HG03457 (cell line): ENCODE results near the gene NAA38.
"Not testable (repeated sequence)": the region's sequence is repeated elsewhere in the genome, so short reads cannot be mapped to it uniquely, and the experiment has no call there.

Source experiments
- ATAC-seq: cut with Tn5 transposase; IDR thresholded peaks from one replicate; pipeline ENCODE4 v1.9.1; 2021; ENCODE audit warnings: moderate number of reproducible peaks; ENCODE audit not compliant: unreplicated experiment

NAA38 gene

GRCh38 chr17:7882068-7882467 is 24.7 kb upstream of the NAA38 start:
- ATAC-seq, result no peak

DNA sequence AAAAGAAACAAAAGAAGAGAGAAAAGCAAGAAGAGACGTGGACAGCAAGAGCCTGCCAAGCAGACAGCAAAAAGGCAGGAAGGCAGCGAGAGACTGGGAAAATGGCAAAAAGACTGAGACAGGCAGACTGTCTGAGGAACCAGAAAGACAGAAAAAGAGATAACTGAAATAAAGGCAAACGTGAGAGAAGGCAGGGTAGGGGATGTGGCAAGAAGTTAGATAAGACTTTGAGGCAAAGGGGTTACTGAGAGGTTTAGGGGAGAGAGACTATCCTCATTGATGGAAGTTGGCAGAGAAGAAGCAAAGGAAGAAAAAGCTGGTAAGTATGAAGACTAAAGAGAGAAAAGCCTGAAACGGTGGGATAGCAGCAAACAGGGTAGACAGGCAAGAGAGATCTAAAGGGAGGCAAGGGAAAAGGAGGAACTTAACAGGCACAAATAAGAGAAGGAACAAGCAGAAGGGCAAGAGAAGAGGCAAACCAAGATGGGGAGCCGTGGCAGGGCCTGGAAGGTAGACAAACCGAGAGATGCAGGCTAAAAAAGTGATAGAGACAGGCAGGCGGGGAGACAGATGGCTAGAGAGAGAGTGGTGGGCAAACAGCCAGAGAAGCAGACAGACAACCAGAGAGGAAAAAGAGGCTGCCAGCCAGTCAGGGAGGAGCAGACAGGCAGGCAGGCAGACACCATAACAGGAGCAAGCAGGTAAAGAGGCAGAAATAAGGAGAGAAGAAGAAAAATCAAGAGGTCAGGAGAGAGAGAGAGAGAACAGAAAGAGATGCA is 24.1 kb upstream of the NAA38 start:
- ATAC-seq, result no peak

DNA sequence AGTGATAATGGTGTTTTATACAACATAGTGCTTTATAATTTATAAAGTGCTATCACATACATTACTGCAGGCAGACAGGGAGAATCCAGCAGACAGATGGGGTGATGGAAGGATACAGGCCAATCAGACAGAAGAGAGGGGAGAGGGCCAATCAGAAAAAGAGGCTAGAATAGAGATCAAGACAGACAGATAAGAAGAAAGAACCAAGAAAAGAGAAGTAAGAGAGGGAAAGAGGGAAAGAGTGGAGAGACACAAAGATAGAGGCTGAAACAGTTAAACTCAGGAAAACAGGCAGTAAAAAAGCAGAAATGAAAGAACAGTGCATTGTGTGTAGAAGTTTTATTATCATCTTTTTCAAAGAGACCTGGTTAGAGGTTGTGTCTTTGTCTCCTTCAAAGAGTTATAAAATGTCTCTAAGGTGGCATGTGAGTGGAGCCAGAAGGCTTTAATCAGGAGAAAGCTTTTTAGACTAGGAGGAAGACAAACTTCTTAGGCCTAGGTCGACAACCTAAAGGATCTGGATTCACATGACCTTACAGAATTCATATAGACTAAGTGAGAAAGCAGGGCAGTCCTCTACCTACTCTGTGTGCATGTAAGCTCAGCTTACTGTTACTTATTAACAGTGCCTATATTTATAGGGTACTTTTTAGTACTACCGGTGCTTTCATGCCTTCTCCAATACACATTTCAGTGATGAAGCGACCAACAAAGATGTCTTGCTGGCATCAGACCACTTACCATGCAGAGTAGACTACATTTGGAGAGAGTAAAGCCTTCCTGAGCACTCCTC is 22.9 kb upstream of the NAA38 start:
- no peak for ATAC-seq

DNA sequence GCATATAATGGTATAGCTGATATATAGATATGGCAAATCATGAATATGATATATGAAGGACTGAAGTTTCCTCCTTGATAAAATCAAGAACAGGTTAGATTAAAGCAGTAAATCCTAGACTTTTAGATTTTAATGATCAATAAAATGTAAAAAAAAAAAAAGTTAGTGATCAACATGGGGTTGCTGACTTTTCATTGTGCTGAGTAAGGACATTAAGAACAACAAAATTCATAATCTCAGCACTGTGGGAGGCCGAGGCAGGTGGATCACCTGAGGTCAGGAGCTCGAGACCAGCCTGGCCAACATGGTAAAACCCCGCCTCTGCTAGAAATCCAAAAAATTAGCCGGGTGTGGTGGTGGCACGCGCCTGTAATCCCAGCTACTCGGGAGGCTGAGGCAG is 20.9 kb upstream of the NAA38 start:
- ATAC-seq, result no peak

GRCh38 chr17:7875804-7876370 is 18.5 kb upstream of the NAA38 start:
- no peak for ATAC-seq

DNA sequence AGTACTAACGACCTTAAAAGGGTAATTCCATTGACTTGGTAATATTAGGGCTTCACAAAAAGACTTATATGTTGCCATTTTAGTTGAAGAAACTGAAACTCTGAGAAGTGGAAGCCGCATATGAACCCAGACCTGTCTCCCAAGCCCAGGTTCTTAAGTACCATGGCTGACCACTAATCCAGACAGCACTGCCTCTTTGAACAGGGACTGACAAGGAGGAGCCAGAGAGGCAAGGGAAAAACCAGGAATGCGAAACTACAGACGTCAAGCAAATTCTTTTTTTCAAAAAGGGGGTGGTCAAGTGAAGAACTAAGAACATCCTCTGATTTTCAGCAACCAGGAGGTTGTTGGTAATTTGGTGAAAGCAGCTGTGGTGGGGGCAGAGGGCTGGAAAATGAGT is 15.7 kb upstream of the NAA38 start:
- ATAC-seq, result no peak

DNA sequence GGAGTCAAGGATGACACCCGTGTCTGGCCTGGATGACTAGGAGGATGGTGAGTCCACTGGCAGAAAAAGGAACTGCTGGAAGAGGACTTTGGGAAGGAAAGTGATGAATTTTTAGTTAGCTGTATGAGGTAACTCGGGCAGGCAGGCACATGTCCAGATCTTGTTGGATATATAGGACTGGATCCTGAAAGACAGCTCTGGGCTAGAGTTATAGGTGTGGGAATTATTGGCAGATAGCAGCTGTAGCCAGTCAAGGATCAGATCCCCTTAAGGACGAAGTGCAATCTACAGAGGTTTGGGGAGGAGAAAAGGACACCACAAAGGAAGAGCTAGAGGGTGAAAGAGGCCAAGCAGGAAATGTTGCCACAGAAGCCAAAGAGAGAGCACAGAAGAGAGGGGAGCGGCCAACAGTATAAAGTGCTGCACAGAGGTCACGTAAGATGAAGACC is 10.5 kb upstream of the NAA38 start:
- no peak for ATAC-seq

DNA sequence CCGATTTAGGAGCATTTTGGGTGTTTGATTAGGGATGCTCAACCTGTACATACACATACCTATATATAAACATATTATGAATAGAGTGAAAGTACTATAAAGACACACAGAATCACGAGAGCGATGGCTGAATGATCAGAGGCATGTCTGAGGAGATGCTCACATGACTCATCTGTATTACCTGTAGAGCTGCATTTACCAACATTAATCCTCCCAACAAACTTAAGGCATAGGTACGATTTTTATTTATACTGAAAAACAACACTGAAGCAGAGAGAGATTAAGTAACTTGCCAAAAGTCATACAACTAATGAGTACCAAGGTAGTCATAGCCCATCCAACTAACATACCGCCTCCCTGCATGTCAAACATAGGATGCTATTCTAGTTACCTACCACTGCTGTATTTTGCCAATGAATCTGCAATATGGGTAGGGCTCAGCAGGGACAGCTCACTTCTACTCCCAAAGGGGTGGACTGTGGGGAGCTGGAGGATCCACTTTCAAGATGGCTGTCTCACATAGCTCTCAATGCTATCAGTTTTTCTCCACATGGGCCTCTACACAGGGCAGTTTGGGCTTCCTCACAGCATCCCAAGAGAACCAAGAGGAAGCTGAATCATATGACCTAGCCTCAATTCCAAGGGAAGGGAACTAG is 7.8 kb upstream of the NAA38 start:
- ATAC-seq, result no peak

GRCh38 chr17:7864384-7864783 is 7.0 kb upstream of the NAA38 start:
- not testable (repeated sequence) for ATAC-seq

DNA sequence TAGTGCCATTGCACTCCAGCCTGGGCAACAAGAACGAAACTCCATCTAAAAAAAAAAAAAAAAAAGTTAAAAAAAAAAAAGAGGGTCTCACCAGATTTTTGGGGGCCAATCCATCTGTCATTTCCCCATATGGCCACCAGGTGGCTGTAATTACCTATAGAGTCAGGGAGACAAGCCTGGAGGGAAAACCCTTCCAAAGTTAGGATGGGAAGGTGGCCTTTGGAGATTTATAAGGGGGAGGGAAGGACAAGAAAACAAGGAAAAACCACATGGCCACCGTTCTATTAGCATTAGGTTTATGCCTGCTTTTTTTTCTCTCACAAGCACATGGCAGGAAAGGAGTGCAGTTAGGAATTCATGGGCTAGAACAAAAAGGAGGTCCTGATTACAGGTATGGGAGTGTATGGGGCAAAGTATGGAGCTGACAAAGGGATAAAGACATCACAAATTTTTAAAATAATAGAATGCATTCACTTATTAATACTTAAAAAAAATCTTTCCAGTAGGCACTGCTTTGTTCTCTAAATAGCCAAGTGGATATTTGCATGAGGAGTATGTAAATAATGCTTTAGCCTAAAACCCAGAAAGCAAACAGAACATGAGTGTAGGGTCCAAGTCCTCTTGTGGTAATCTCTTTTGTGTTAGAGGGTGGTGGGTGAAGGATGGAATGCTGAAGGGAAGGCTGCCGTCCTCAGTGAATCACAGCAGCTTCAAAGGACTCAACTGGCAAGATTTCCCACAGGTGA is 5.5 kb upstream of the NAA38 start:
- ATAC-seq, result no peak

DNA sequence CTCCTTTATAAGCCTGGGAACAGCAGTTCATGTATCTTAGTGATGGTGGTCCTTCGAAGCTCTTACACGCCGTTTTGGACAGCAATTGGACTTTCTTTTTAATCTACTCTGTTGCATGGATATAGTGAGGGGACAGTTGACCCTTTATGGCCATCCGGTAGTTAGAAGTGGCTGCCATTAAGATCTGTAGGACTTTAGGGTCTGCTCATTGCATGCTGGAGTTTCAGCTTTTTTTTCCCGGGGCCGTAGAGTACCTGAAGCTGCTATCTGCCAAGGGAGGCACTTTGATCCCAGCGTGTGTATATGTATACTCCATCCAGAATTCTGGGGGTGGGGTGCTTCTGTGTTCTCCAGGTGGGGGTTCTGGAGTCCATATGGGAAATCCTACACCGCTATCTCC is 1.7 kb upstream of the NAA38 start:
- no peak for ATAC-seq

GRCh38 chr17:7858522-7858810 is 1.1 kb upstream of the NAA38 start:
- no peak for ATAC-seq

DNA sequence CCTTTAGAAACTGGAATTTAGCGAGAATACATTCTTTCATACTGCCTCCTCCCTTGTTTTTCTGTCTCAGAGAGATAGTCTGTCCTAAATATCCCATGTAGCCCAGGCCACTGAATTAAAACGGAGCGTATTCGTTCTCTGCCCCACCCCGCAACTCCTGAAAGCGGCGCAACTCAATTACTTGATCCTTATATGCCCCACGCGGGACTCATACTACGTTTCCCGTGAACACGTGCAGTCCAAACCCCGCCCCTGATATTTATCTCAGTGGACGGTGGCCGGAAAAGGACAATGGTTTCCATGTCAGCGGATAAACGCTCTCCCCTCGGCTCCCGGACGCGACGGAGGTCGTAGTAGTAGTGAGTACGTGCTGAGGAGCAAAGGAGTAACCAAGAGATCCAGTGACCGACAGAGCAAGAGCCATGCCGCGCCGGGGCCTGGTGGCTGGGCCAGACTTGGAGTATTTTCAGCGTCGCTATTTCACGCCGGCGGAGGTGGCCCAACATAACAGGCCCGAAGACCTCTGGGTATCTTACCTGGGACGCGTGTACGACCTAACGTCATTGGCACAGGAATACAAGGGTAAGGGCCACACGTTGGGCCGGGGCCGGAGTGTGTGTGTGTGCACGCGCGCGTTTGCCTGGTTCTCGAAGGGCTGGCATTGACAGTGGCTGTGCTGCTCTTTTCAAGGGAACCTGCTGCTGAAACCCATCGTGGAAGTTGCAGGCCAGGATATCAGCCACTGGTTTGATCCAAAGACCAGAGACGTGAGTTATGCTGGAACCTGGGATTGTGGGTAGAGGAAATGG is 558 bp upstream of the NAA38 start, which contains the start of gene CYB5D1:
Gene CYB5D1 (plus strand): TSS at position 291 of the 809 bp plus-strand sequence. CDS start 132 bp downstream, at position 423.
- ATAC-seq, result peak; percentile 26

GRCh38 chr17:7856011-7856810 is 1.1 kb downstream of the NAA38 start:
- no peak for ATAC-seq

GRCh38 chr17:7855660-7856010 is 1.7 kb downstream of the NAA38 start:
- ATAC-seq, result no peak

- no peak for ATAC-seq
These were observed 2.3 kb downstream of the NAA38 start, which contains the start of gene TMEM88 for GRCh38 chr17:7854851-7855659. Gene TMEM88 (plus strand): TSS chr17:7855066. CDS start chr17:7855075, 9 bp downstream.

GRCh38 chr17:7854078-7854777 is 3.1 kb downstream of the NAA38 start:
- ATAC-seq, result no peak

DNA sequence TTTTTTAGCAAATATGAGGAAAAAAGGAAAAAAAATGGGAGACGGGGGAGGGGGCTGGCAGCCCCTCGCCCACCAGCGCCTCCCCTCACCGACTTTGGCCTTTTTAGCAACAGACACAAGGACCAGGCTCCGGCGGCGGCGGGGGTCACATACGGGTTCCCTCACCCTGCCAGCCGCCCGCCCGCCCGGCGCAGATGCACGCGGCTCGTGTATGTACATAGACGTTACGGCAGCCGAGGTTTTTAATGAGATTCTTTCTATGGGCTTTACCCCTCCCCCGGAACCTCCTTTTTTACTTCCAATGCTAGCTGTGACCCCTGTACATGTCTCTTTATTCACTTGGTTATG is 3.7 kb downstream of the NAA38 start:
- no peak for ATAC-seq
